ENCODE data around the gene SBF1. TPM values are rescaled to one million over a fixed set of nuclear protein-coding genes. Genes with fewer than 3 reads are reported as not detected.
"Not testable (repeated sequence)": the region's sequence is repeated elsewhere in the genome, so short reads cannot be mapped to it uniquely, and the experiment has no call there.

The SBF1 gene
- polyA plus RNA-seq, 10 donors: 29.7 to 43.8 (median 37.9) TPM

- DNase-seq: no peak
Observed at GRCh38 chr22:50425179-50425916, 49.5 kb downstream of the SBF1 start.

- DNase-seq: no peak
Observed at GRCh38 chr22:50423956-50424355, 50.9 kb downstream of the SBF1 start.

GRCh38 chr22:50422961-50423815 is 51.6 kb downstream of the SBF1 start:
- DNase-seq: no peak

- DNase-seq: no peak
Observed at GRCh38 chr22:50422046-50422445, 52.8 kb downstream of the SBF1 start.

GRCh38 chr22:50420581-50420980 is 54.3 kb downstream of the SBF1 start:
- no peak for DNase-seq

GRCh38 chr22:50420015-50420414 is 54.8 kb downstream of the SBF1 start:
- no peak for DNase-seq

GRCh38 chr22:50419116-50419515 is 55.7 kb downstream of the SBF1 start:
- DNase-seq: no peak

- DNase-seq: no peak
Observed at GRCh38 chr22:50418624-50419023, 56.2 kb downstream of the SBF1 start.

- no peak for DNase-seq
Observed at GRCh38 chr22:50417411-50418210, 57.2 kb downstream of the SBF1 start.

GRCh38 chr22:50416996-50417395 is 57.8 kb downstream of the SBF1 start:
- no peak for DNase-seq

- DNase-seq: no peak
Observed at GRCh38 chr22:50415426-50415825, 59.4 kb downstream of the SBF1 start.

GRCh38 chr22:50414476-50415248 is 60.2 kb downstream of the SBF1 start:
- DNase-seq: no peak

- DNase-seq: not testable (repeated sequence)
Observed at GRCh38 chr22:50408954-50409353, 65.9 kb downstream of the SBF1 start.

- DNase-seq: no peak
Observed at GRCh38 chr22:50408311-50408710, 66.5 kb downstream of the SBF1 start.

- DNase-seq: no peak
Observed at GRCh38 chr22:50406416-50407170, 68.2 kb downstream of the SBF1 start.

GRCh38 chr22:50403701-50404101 is 71.1 kb downstream of the SBF1 start:
- peak; percentile 23 to 72 (median 44) for DNase-seq

GRCh38 chr22:50401907-50402306 is 72.9 kb downstream of the SBF1 start:
- DNase-seq: no peak

- DNase-seq: no peak
Observed at GRCh38 chr22:50400931-50401330, 73.9 kb downstream of the SBF1 start.

- no peak for DNase-seq
Observed at GRCh38 chr22:50400406-50400805, 74.4 kb downstream of the SBF1 start.

GRCh38 chr22:50399751-50400331 is 75.0 kb downstream of the SBF1 start:
- peak in 2 of 3 donors; percentile 17 to 28 for DNase-seq
